Endothelial cell of umbilical vein (primary cell): ENCODE data around the gene MTMR3. TPM values are rescaled to one million over a fixed set of nuclear protein-coding genes. Genes with fewer than 3 reads are reported as not detected.

Experiments used
- BruUV-seq: library from RNA; stranded (reverse); fragments of 400-500 nt; replicated peaks from 2 replicates; lab custom pipeline; 2021; lab: Mats Ljungman, UMichigan
- CTCF ChIA-PET: fragments of 300-600, 350-600 bp; sonication (Branson Sonifier 250); formaldehyde crosslinking; loops from one replicate; lab custom pipeline; 2021; ENCODE audit warnings: antibody characterized with exemption, inconsistent platforms; lab: Charles Lee
- POLR2A ChIA-PET: fragments of 300-600, 350-600 bp; sonication (Branson Sonifier 250); formaldehyde crosslinking; loops from one replicate; lab custom pipeline; 2021; ENCODE audit warnings: antibody characterized with exemption, inconsistent platforms; lab: Charles Lee
- DNase-seq: peaks from one replicate; pipeline ENCODE4 v3.0.0-alpha.2; 2011; ENCODE audit warnings: low read depth, low spot score
- FAIRE-seq: peaks from 2 replicates; lab custom pipeline; 2011; peaks lifted over from hg19 to GRCh38; lab: Jason Lieb, UNC
- H2AFZ ChIP-seq: 2 replicates; pipeline ENCODE4 v1.6.0; 2012; ENCODE audit warnings: low read depth, low read length, control low read depth, inconsistent platforms
- H3K27ac ChIP-seq: 2 replicates; pipeline ENCODE4 v1.5.1; 2011; ENCODE audit warnings: low read depth, mild to moderate bottlenecking, control low read depth, low read length, moderate library complexity; ENCODE audit not compliant: insufficient read depth
- H3K27me3 ChIP-seq, 2 experiments: 2 replicates each; pipeline versions ENCODE4 v1.6.0 to v1.6.1; 2011; ENCODE audit warnings: low read length in 2 of 2, mixed read lengths in 1 of 2; ENCODE audit not compliant: control insufficient read depth in 2 of 2, insufficient read depth in 2 of 2
- H3K36me3 ChIP-seq, 2 experiments: 2 replicates in 1 of 2; 3 replicates in 1 of 2; pipeline ENCODE4 v1.5.1; 2011; ENCODE audit warnings: low read length in 2 of 2, mild to moderate bottlenecking in 1 of 2, moderate library complexity in 1 of 2; ENCODE audit not compliant: control insufficient read depth in 2 of 2, insufficient read depth in 2 of 2; ENCODE audit errors: extremely low read depth in 1 of 2
- H3K4me1 ChIP-seq: 3 replicates; pipeline ENCODE4 v1.5.1; 2011; ENCODE audit warnings: mild to moderate bottlenecking, low read length; ENCODE audit not compliant: control insufficient read depth, insufficient read depth; ENCODE audit errors: extremely low read depth
- H3K4me2 ChIP-seq: 2 replicates; pipeline ENCODE4 v1.6.1; 2011; ENCODE audit warnings: low read length, control low read depth, mixed read lengths; ENCODE audit not compliant: insufficient read depth
- H3K4me3 ChIP-seq, 3 experiments: fragments of 200-600 bp in 1 of 3; sonication (generic), shearing (Covaris generic) in 1 of 3; replicated peaks in 1 of 3; 2 replicates each; pipeline ENCODE4 v1.5.1; 2011 to 2016; ENCODE audit warnings: control low read depth in 3 of 3, low read length in 3 of 3, mild to moderate bottlenecking in 2 of 3, inconsistent platforms in 1 of 3, low read depth in 1 of 3, moderate library complexity in 1 of 3; ENCODE audit not compliant: insufficient read depth in 1 of 3
- H3K79me2 ChIP-seq: 2 replicates; pipeline ENCODE4 v1.6.0; 2012; ENCODE audit warnings: low read length, inconsistent platforms; ENCODE audit not compliant: control insufficient read depth, insufficient read depth
- H3K9ac ChIP-seq: replicated peaks from 2 replicates; pipeline ENCODE3; 2011; ENCODE audit warnings: low read length, control low read depth; ENCODE audit not compliant: insufficient read depth; ENCODE audit errors: extremely low read depth
- H3K9me1 ChIP-seq: replicated peaks from 3 replicates; pipeline ENCODE4 v1.6.0; 2011; ENCODE audit warnings: mild to moderate bottlenecking, low read length; ENCODE audit not compliant: control insufficient read depth, insufficient read depth; ENCODE audit errors: extremely low read depth
- H3K9me3 ChIP-seq: replicated peaks from 2 replicates; pipeline ENCODE4 v1.5.1; 2012; ENCODE audit warnings: low read length, inconsistent platforms; ENCODE audit not compliant: control insufficient read depth, insufficient read depth
- H4K20me1 ChIP-seq: replicated peaks from 2 replicates; pipeline ENCODE3; 2011; ENCODE audit warnings: mild to moderate bottlenecking, low read length; ENCODE audit not compliant: control insufficient read depth, insufficient read depth; ENCODE audit errors: extremely low read depth
- CTCF ChIP-seq, 2 donors: IDR thresholded peaks; 1 replicate in 1 of 2; 2 replicates in 1 of 2; pipeline ENCODE4 v1.5.1; 2011; ENCODE audit warnings: low read length in 2 of 2, mild to moderate bottlenecking in 2 of 2, moderate library complexity in 2 of 2, control low read depth in 1 of 2, inconsistent platforms in 1 of 2, low read depth in 1 of 2; ENCODE audit not compliant: insufficient read depth in 1 of 2; ENCODE audit errors: extremely low read depth in 1 of 2
- EZH2 ChIP-seq: IDR thresholded peaks from 2 replicates; pipeline ENCODE4 v1.6.1; 2012; ENCODE audit warnings: borderline replicate concordance, low read depth, mild to moderate bottlenecking, moderate library complexity, low read length, inconsistent platforms; ENCODE audit not compliant: severe bottlenecking
- FOS ChIP-seq: IDR thresholded peaks from 2 replicates; pipeline ENCODE4 v1.6.1; 2011; ENCODE audit warnings: mild to moderate bottlenecking, low read length, moderate library complexity, borderline replicate concordance; ENCODE audit not compliant: insufficient read depth
- GATA2 ChIP-seq: IDR thresholded peaks from 2 replicates; pipeline ENCODE4 v1.7.0; 2011; ENCODE audit warnings: low read depth, mild to moderate bottlenecking, moderate library complexity, mixed read lengths, low read length; ENCODE audit not compliant: insufficient read length, insufficient read depth
- JUN ChIP-seq: IDR thresholded peaks from 2 replicates; pipeline ENCODE4 v1.6.1; 2011; ENCODE audit warnings: borderline replicate concordance, low read depth; ENCODE audit not compliant: insufficient read length, insufficient read depth
- MAX ChIP-seq: IDR thresholded peaks from 2 replicates; pipeline ENCODE4 v1.6.1; 2011; ENCODE audit not compliant: insufficient read depth, insufficient read length
- MYC ChIP-seq: IDR thresholded peaks from one replicate; pipeline ENCODE4 v1.6.1; 2011; ENCODE audit warnings: mild to moderate bottlenecking, low read depth, low read length
- POLR2A ChIP-seq: IDR thresholded peaks from 2 replicates; pipeline ENCODE4 v1.6.1; 2012; ENCODE audit warnings: low read depth, mild to moderate bottlenecking, control low read depth, low read length
- POLR2AphosphoS5 ChIP-seq: IDR thresholded peaks from 2 replicates; pipeline ENCODE4 v1.6.1; 2012; ENCODE audit warnings: low read depth, mild to moderate bottlenecking, control low read depth, low read length, moderate library complexity; ENCODE audit not compliant: insufficient read depth
- dilution Hi-C: fragments of 300-500 bp; cut with MboI; formaldehyde crosslinking; loops from one replicate; pipeline ENCODE4 v1.15.0; 2019; ENCODE audit warnings: low sequenced_read_pairs; ENCODE audit not compliant: extremely low pct_ligation_motif_present
- intact Hi-C: fragments of 100-400 bp; cut with micrococcal nuclease; formaldehyde crosslinking; loops from one replicate; pipeline ENCODE4 v1.10.0; 2022
- polyA plus RNA-seq, 4 experiments: library from polyadenylated mRNA; depleted of rRNA in 3 of 4; stranded (reverse) in 3 of 4; unstranded in 1 of 4; fragments of >200 nt; gene quantifications; 2 replicates each; pipeline versions ENCODE4 v1.2.1 to v1.2.3, GENCODE V29; 2011 to 2012; ENCODE audit warnings: missing spikeins in 1 of 4
- total RNA-seq: library from RNA; stranded (reverse); gene quantifications from 2 replicates; pipeline ENCODE4 v1.2.3, GENCODE V29; 2021

The MTMR3 gene
- total and polyA plus RNA-seq, 2 donors (not counting 3 experiments of a cell fraction or from before 2014, with no cell fraction given): 30.1 to 36.5 TPM

- Histone ChIP-seq H4K20me1 (no peaks in the 10 kb centered on the region), H3K27me3 (no peaks in the 10 kb centered on the region), H3K4me1 (peaks cover 15% of the 10 kb centered on the region), H3K27ac (no peak overlapping the region), H3K36me3 (peaks cover 0 to 1% of the 10 kb centered on the region in 2 experiments), H3K79me2 (no peaks in the 10 kb centered on the region), H3K9me1 (no peaks in the 10 kb centered on the region), H3K9ac (no peak overlapping the region), H3K4me2 (no peak overlapping the region), H3K9me3 (no peaks in the 10 kb centered on the region), H3K4me3 (no peak overlapping the region), H2AFZ (no peak overlapping the region)
- TF ChIP-seq POLR2A: no peak
- no peak for TF ChIP-seq FOS
- TF ChIP-seq JUN: no peak
- TF ChIP-seq EZH2: no peak
- TF ChIP-seq MAX: no peak
- TF ChIP-seq POLR2AphosphoS5: no peak
- no peak for TF ChIP-seq GATA2
- TF ChIP-seq MYC: no peak
- no peak for TF ChIP-seq CTCF (IDR thresholded peaks at IDR 0.05; ENCODE audit: extremely low read depth in 1 of 2, insufficient read depth in 1 of 2, low read depth in 1 of 2, low read length in 2 of 2)
- ChIA-PET POLR2A (no interaction called here), CTCF (interaction anchor here (0.7 to 3.4 kb wide), 6 partner anchors 8 to 114 kb away, joined by 3 to 22 read pairs (median 3); no protein-coding TSS in a partner anchor)
- FAIRE-seq (no peak), DNase-seq (peak; percentile 58)
- dilution Hi-C loops: no loop called here
- BruUV-seq: no TSS peak
- intact Hi-C loops: no loop called here
These were observed 114.5 kb downstream of the MTMR3 start for GRCh38 chr22:29997516-29997915.
